Lung (tissue), 12 donors: Measurements from ENCODE around the gene UNC93B1. TPM values are rescaled to one million over a fixed set of nuclear protein-coding genes. Genes with fewer than 3 reads are reported as not detected.

Experiments
- ATAC-seq: fragments of 200-7000 bp; cut with Tn5 transposase; one replicate; pipeline ENCODE4 v1.9.1; 2020; ENCODE audit warnings: moderate number of reproducible peaks; ENCODE audit not compliant: insufficient read depth, low FRiP score
- DNase-seq, 3 donors: peaks; one replicate each; pipeline ENCODE4 v3.0.0-alpha.2; 2013 to 2017
- H3K27ac ChIP-seq, 2 donors: one replicate each; pipeline ENCODE4 v1.5.1; 2013; ENCODE audit warnings: mild to moderate bottlenecking in 2 of 2, moderate library complexity in 2 of 2, control low read depth in 1 of 2, inconsistent platforms in 1 of 2, low read depth in 1 of 2, low read length in 1 of 2
- H3K27me3 ChIP-seq, 3 donors: one replicate each; pipeline ENCODE4 v1.5.1; 2013; ENCODE audit warnings: low read length in 2 of 3; ENCODE audit not compliant: control insufficient read depth in 3 of 3, insufficient read depth in 3 of 3
- H3K36me3 ChIP-seq, 4 donors: one replicate each; pipeline ENCODE4 v1.5.1; 2013; ENCODE audit warnings: low read length in 4 of 4, mild to moderate bottlenecking in 1 of 4, moderate library complexity in 1 of 4; ENCODE audit not compliant: control insufficient read depth in 4 of 4, insufficient read depth in 4 of 4
- H3K4me1 ChIP-seq, 5 donors: one replicate each; pipeline ENCODE4 v1.5.1; 2013; ENCODE audit warnings: low read length in 5 of 5, mild to moderate bottlenecking in 2 of 5, moderate library complexity in 1 of 5; ENCODE audit not compliant: control insufficient read depth in 5 of 5, insufficient read depth in 5 of 5
- H3K4me3 ChIP-seq: one replicate; pipeline ENCODE4 v1.5.1; 2013; ENCODE audit warnings: mild to moderate bottlenecking, control low read depth, moderate library complexity
- H3K9ac ChIP-seq, 2 donors: one replicate each; pipeline ENCODE4 v1.5.1; 2013; ENCODE audit warnings: low read length in 2 of 2, control low read depth in 1 of 2; ENCODE audit not compliant: insufficient read depth in 1 of 2
- H3K9me3 ChIP-seq, 4 donors: one replicate each; pipeline ENCODE4 v1.5.1; 2013; ENCODE audit warnings: low read length in 3 of 4, mild to moderate bottlenecking in 1 of 4, moderate library complexity in 1 of 4; ENCODE audit not compliant: control insufficient read depth in 4 of 4, insufficient read depth in 3 of 4
- CTCF ChIP-seq: IDR thresholded peaks from 2 replicates; pipeline ENCODE4 v1.5.1; 2012; ENCODE audit warnings: mild to moderate bottlenecking; ENCODE audit errors: control extremely low read depth, extremely low read depth
- WGBS, 2 donors: extraction: QIAGEN DNeasy Blood & Tissue Kit; methylation state at CpG; one replicate each; pipeline ENCODE4 v1.1.7; 2013; 5-methylcytosine and 5-hydroxymethylcytosine counted together
- polyA plus RNA-seq, 2 donors: library from polyadenylated mRNA; stranded (reverse); fragments of 200-250 nt; gene quantifications; one replicate each; pipeline ENCODE4 v1.2.1, GENCODE V29; 2013
- total RNA-seq, 2 donors: library from RNA; depleted of rRNA in 1 of 2; stranded (reverse); fragments of >200 nt in 1 of 2; gene quantifications; one replicate each; pipeline ENCODE4 v1.2.1, GENCODE V29; 2014 to 2021
- donor health status: control.
- donor health status: control.
- donor health status: Bipolar disorder and iron deficiency.
- donor health status: healthy.
- donor health status: DM: yes; HTN: yes; CAD: no.

Gene UNC93B1
- total and polyA plus RNA-seq, 4 donors: 44.3 to 124 (median 87.8) TPM

- H3K36me3 ChIP-seq: peaks cover 0 to 76% (median 3%) of the 10 kb centered on the region in 4 donors
Measured at GRCh38 chr11:68048681-68049508, 45.0 kb upstream of the UNC93B1 start.

GRCh38 chr11:68047437-68048290, 43.8 kb upstream of the UNC93B1 start:
- ATAC-seq: no peak
- WGBS, 2 donors: 89 to 90% methylated on average over 36 to 37 of the region's 37 CpGs
- DNase-seq: peak; percentile 54 to 74 (median 58)
- no peak overlapping the region for H3K27ac ChIP-seq
- no peak overlapping the region for H3K4me3 ChIP-seq
- peaks cover 0 to 9% (median 0%) of the 10 kb centered on the region in 5 donors for H3K4me1 ChIP-seq
- TF ChIP-seq CTCF: no peak
- H3K27me3 ChIP-seq: no peaks in the 10 kb centered on the region
- H3K9me3 ChIP-seq: no peaks in the 10 kb centered on the region
- peaks cover 0 to 79% (median 2%) of the 10 kb centered on the region in 4 donors for H3K36me3 ChIP-seq
- no peak overlapping the region for H3K9ac ChIP-seq

More at GRCh38 chr11:68048681-68049508, 45.0 kb upstream of the UNC93B1 start:
- Histone ChIP-seq H3K27ac (no peak overlapping the region), H3K9ac (no peak overlapping the region), H3K9me3 (no peaks in the 10 kb centered on the region), H3K4me3 (no peak overlapping the region), H3K27me3 (no peaks in the 10 kb centered on the region), H3K4me1 (peaks cover 0 to 9% (median 0%) of the 10 kb centered on the region in 5 donors)
- no peak for TF ChIP-seq CTCF
- no peak for DNase-seq
- no peak for ATAC-seq
- WGBS, 2 donors: 92 to 94% methylated on average over 35 of the region's 35 CpGs

- H3K36me3 ChIP-seq: peaks cover 0 to 61% (median 2%) of the 10 kb centered on the region in 4 donors
- no peak for TF ChIP-seq CTCF
- ATAC-seq (no peak), DNase-seq (no peak)
- no peaks in the 10 kb centered on the region for H3K27me3 ChIP-seq
- no peak overlapping the region for H3K27ac ChIP-seq
- whole genome bisulfite sequencing, 2 donors: 95 to 98% methylated on average over 18 of the region's 18 CpGs
- peaks cover 0 to 16% (median 2%) of the 10 kb centered on the region in 5 donors for H3K4me1 ChIP-seq
- no peak overlapping the region for H3K9ac ChIP-seq
- H3K4me3 ChIP-seq: no peak overlapping the region
- no peaks in the 10 kb centered on the region for H3K9me3 ChIP-seq
Measured at GRCh38 chr11:68044898-68045351, 41.0 kb upstream of the UNC93B1 start.
